Measurements from ENCODE around the gene MAP4K4. TPM values are rescaled to one million over a fixed set of nuclear protein-coding genes. Genes with fewer than 3 reads are reported as not detected.
"Not testable (repeated sequence)": the region's sequence is repeated elsewhere in the genome, so short reads cannot be mapped to it uniquely, and the experiment has no call there.

The MAP4K4 gene
- polyA plus RNA-seq, 1 experiment, result 158 TPM

GRCh38 chr2:101770726-101771125, 73.2 kb downstream of the MAP4K4 start:
- ChIA-PET CTCF (interaction anchor here (0.5 to 2.2 kb wide), 8 partner anchors 12 to 421 kb away, joined by 3 to 14 read pairs (median 3); no protein-coding TSS in a partner anchor), POLR2A (no interaction called here)
- peak; percentile 17 for TF ChIP-seq CTCF (IDR thresholded peaks at IDR 0.05; ENCODE audit: low read depth, low read length)
- no peaks in the 10 kb centered on the region for H3K9me3 ChIP-seq (ENCODE audit: control insufficient read depth, insufficient read depth, low read length)
- no peak overlapping the region for H3K4me3 ChIP-seq (ENCODE audit: low read depth, low read length)
- H3K27me3 ChIP-seq (ENCODE audit: control insufficient read depth, insufficient read depth, low read length), result no peaks in the 10 kb centered on the region
- no peak overlapping the region for H3K27ac ChIP-seq (ENCODE audit: low read depth, low read length)
- no peak for DNase-seq (ENCODE audit: low read depth, low spot score)

GRCh38 chr2:101771227-101771902, 73.9 kb downstream of the MAP4K4 start:
- Histone ChIP-seq H3K4me3 (ENCODE audit: low read depth, low read length) (no peak overlapping the region), H3K27ac (ENCODE audit: low read depth, low read length) (no peak overlapping the region), H3K27me3 (ENCODE audit: control insufficient read depth, insufficient read depth, low read length) (no peaks in the 10 kb centered on the region), H3K9me3 (ENCODE audit: control insufficient read depth, insufficient read depth, low read length) (no peaks in the 10 kb centered on the region)
- TF ChIP-seq CTCF (IDR thresholded peaks at IDR 0.05; ENCODE audit: low read depth, low read length), result no peak
- POLR2A ChIA-PET, result no interaction called here
- CTCF ChIA-PET, result interaction anchor here (0.5 to 2.2 kb wide), 7 partner anchors 12 to 429 kb away, joined by 3 to 14 read pairs (median 3); no protein-coding TSS in a partner anchor
- no peak for DNase-seq (ENCODE audit: low read depth, low spot score)

GRCh38 chr2:101771910-101772321, 74.4 kb downstream of the MAP4K4 start:
- Histone ChIP-seq H3K27ac (ENCODE audit: low read depth, low read length) (no peak overlapping the region), H3K9me3 (ENCODE audit: control insufficient read depth, insufficient read depth, low read length) (no peaks in the 10 kb centered on the region), H3K4me3 (ENCODE audit: low read depth, low read length) (no peak overlapping the region), H3K27me3 (ENCODE audit: control insufficient read depth, insufficient read depth, low read length) (no peaks in the 10 kb centered on the region)
- DNase-seq (ENCODE audit: low read depth, low spot score), result no peak
- ChIA-PET POLR2A (no interaction called here), CTCF (interaction anchor here (1.2 kb wide), 1 partner anchor 430 kb away, joined by 3 read pairs; no protein-coding TSS in a partner anchor)
- no peak for TF ChIP-seq CTCF (IDR thresholded peaks at IDR 0.05; ENCODE audit: low read depth, low read length)

- H3K9me3 ChIP-seq (ENCODE audit: control insufficient read depth, insufficient read depth, low read length), result no peaks in the 10 kb centered on the region
- H3K27me3 ChIP-seq (ENCODE audit: control insufficient read depth, insufficient read depth, low read length), result no peaks in the 10 kb centered on the region
- no peak overlapping the region for H3K4me3 ChIP-seq (ENCODE audit: low read depth, low read length)
- TF ChIP-seq CTCF (IDR thresholded peaks at IDR 0.05; ENCODE audit: low read depth, low read length), result no peak
- DNase-seq (ENCODE audit: low read depth, low spot score), result no peak
- POLR2A ChIA-PET, result no interaction called here
- CTCF ChIA-PET, result no interaction called here
- H3K27ac ChIP-seq (ENCODE audit: low read depth, low read length), result no peak overlapping the region
These were observed 75.6 kb downstream of the MAP4K4 start for GRCh38 chr2:101773137-101773536.

- H3K27ac ChIP-seq (ENCODE audit: low read depth, low read length); H3K9me3 ChIP-seq (ENCODE audit: control insufficient read depth, insufficient read depth, low read length); POLR2A ChIA-PET; H3K27me3 ChIP-seq (ENCODE audit: control insufficient read depth, insufficient read depth, low read length); H3K4me3 ChIP-seq (ENCODE audit: low read depth, low read length); DNase-seq (ENCODE audit: low read depth, low spot score); CTCF ChIA-PET: not testable (repeated sequence)
These were observed 76.5 kb downstream of the MAP4K4 start for GRCh38 chr2:101773961-101774360.

All from AG04450 (cell line).